ENCODE results near the gene C20orf173.
"Not testable (repeated sequence)": the region's sequence is repeated elsewhere in the genome, so short reads cannot be mapped to it uniquely, and the experiment has no call there.

- TF ChIP-seq EZH2 (IDR thresholded peaks at IDR 0.05; ENCODE audit: insufficient read depth, poor library complexity, severe bottlenecking); EZH2phosphoT487 (IDR thresholded peaks at IDR 0.05; ENCODE audit: insufficient read depth, low read depth): not testable (repeated sequence)
Measured at GRCh38 chr20:35544941-35545340, 15.5 kb upstream of the C20orf173 start.
